Prostate gland (tissue), 2 donors: ENCODE measurements around the gene LAMA3.

Experiments used
- POLR2A ChIP-seq: fragments of 450-650 bp; IDR thresholded peaks from one replicate; pipeline ENCODE4 v1.6.1; 2016; ENCODE audit warnings: antibody characterized with exemption, mild to moderate bottlenecking
- POLR2AphosphoS5 ChIP-seq: sonication (generic); formaldehyde crosslinking; IDR thresholded peaks from one replicate; pipeline ENCODE4 v1.6.1; 2017; ENCODE audit warnings: antibody characterized with exemption
- TF ChIP-seq, protein P1 (sequence below), 4 experiments: fragments of 200-600 bp in 2 of 4; fragments of 450-650 bp in 2 of 4; sonication (generic) in 2 of 4; IDR thresholded peaks; 1 replicate in 3 of 4; 2 replicates in 1 of 4; pipeline ENCODE4 v1.5.1; 2016 to 2019; ENCODE audit warnings: antibody characterized with exemption in 4 of 4, mild to moderate bottlenecking in 2 of 4, moderate library complexity in 2 of 4

DNA sequence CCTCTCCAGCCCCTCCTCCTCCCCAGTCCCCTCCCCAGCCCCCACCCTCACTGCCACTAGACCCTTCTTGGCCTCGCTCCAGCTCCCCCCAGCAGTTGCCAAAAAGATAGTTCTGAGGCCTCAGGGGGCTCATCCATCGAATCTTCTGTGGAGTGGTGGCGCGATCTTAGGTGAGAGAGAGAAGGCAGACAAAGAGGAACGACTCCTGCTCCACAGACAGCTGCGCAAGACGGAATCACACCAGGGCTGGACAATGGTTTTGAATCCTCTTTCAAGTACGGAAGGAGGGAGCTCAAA is 68.1 kb downstream of the LAMA3 start:
- TF ChIP-seq, protein P1, sequence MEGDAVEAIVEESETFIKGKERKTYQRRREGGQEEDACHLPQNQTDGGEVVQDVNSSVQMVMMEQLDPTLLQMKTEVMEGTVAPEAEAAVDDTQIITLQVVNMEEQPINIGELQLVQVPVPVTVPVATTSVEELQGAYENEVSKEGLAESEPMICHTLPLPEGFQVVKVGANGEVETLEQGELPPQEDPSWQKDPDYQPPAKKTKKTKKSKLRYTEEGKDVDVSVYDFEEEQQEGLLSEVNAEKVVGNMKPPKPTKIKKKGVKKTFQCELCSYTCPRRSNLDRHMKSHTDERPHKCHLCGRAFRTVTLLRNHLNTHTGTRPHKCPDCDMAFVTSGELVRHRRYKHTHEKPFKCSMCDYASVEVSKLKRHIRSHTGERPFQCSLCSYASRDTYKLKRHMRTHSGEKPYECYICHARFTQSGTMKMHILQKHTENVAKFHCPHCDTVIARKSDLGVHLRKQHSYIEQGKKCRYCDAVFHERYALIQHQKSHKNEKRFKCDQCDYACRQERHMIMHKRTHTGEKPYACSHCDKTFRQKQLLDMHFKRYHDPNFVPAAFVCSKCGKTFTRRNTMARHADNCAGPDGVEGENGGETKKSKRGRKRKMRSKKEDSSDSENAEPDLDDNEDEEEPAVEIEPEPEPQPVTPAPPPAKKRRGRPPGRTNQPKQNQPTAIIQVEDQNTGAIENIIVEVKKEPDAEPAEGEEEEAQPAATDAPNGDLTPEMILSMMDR (IDR thresholded peaks at IDR 0.05) = no peak
- TF ChIP-seq POLR2AphosphoS5 (no peak), POLR2A (no peak)
